Stimulated activated CD4-positive, alpha-beta T cell treated with anti-CD3 and anti-CD28 coated beads, Interleukin-4, amount 100 ng/mL, for 24 hours (primary cell): ENCODE data around the gene PHACTR4.
"Not testable (repeated sequence)": the region's sequence is repeated elsewhere in the genome, so short reads cannot be mapped to it uniquely, and the experiment has no call there.

Experiments
- DNase-seq: peaks from one replicate; pipeline ENCODE4 v3.0.0-alpha.2; 2020

Gene PHACTR4

GRCh38 chr1:28369371-28370238, at the start of gene PHACTR4:
Gene PHACTR4, plus strand, starts transcription at chr1:28369740. Its CDS starts 37,708 bp downstream, at chr1:28407448.
- DNase-seq: peak; percentile 85

- DNase-seq: no peak
Measured at GRCh38 chr1:28322194-28322593, 47.3 kb upstream of the PHACTR4 start.

DNA sequence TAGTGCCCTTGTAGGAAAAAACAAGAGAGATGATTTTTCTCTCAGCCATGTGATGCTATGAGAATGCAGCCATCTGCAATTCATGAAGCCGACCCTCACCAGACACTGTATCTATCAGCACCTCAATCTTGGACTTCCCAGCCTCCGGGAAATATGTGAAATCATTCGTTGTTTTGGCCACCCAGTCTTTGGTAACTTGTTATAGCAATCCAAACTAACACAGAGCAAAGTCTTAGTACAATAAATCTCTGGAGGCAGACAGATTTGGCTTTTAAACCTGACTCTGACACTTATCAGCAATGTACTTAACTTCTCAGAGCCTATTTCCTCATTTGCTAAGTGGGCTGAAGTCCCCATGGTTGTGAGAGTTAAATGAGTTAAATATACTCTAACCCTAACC, 45.8 kb upstream of the PHACTR4 start:
- DNase-seq: no peak

- no peak for DNase-seq
Measured at GRCh38 chr1:28326515-28326914, 43.0 kb upstream of the PHACTR4 start.

- no peak for DNase-seq
Measured at GRCh38 chr1:28326984-28327383, 42.6 kb upstream of the PHACTR4 start.

DNA sequence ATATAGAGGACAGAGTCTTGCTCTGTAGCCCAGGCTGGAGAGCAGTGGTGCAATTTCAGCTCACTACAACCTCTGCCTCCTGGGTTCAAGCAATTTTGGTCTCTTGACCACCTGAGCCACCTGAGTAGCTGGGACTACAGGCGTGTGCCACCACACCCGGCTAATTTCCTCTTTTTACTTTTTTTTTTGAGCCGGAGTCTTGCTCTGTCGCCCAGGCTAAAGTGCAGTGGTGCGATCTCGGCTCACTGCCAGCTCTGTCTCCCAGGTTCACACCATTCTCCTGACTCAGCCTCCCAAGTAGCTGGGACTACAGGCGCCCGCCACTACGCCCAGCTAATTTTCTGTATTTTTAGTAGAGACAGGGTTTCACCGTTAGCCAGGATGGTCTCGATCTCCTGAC, 42.1 kb upstream of the PHACTR4 start:
- not testable (repeated sequence) for DNase-seq

DNA sequence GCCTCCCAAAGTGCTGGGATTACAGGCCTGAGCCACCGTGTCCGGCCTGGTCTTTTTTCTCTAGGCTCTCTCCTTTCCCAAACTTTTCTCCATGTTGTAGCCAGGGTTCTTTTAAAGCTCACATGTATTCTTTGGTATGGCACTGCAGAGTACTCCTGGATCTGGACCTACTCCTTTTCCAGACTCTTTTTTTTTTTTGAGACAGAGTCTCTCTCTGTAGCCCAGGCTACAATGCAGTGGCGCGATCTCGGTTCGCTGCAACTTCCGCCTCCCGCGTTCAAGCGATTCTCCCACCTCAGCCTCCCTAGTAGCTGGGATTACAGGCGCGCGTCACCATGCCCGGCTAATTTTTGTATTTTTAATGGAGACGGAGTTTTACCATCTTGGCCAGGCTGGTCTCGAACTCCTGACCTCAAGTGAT, 41.3 kb upstream of the PHACTR4 start:
- no peak for DNase-seq

GRCh38 chr1:28329395-28330153, 40.0 kb upstream of the PHACTR4 start:
- DNase-seq: peak; percentile 48

GRCh38 chr1:28338897-28339296, 30.6 kb upstream of the PHACTR4 start:
- no peak for DNase-seq

DNA sequence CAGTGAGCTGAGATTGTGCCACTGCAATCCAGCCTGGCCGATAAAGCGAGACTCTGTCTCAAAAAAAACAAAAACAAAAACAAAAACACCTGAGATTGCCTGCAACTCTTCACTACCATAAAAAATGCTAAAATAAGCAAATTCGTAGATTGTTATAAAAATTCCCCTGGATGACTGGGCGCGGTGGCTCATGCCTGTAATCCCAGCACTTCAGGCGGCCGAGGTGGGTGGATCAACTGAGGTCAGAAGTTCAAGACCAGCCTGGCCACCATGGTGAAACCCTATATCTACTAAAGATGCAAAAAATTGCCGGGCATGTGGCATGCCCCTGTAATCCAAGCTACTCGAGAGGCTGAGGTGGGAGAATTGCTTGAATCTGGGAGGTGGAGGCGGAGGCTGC, 30.0 kb upstream of the PHACTR4 start:
- DNase-seq: no peak

DNA sequence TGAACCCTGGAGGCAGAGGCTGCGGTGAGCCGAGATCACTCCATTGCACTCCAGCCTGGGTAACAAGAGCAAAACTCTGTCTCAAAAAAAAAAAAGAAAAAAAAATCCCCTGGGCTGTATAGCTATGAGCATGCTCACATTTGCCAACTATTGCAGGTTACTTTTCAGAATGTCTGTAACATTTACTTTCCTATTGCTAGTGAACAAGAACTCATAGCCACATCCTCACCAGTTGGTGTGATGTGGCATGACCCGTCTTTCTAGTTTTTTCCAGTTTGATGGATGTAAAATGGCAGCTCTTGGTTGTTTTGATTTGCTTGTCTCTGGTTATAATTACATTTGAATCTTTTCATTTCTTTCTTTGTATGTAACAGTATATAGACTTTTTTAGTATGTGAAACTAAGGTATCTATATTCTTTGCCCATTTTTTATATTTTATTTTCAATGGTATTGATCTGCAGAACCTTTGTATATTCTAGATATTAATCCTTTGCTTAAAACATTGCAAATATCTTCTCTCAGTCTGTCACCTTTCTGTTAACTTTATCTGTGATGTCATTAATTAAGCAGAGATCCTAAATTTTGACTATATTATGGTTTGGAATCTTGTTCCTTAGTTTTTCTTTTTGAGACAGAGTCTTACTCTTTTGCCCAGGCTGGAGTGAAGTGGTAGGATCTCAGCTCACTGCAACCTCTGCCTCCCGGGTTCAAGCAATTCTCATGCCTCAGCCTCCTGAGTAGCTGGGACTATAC, 29.1 kb upstream of the PHACTR4 start:
- DNase-seq: no peak

- no peak for DNase-seq
Measured at GRCh38 chr1:28341591-28341990, 27.9 kb upstream of the PHACTR4 start.

- DNase-seq: no peak
Measured at GRCh38 chr1:28343405-28343804, 26.1 kb upstream of the PHACTR4 start.

- DNase-seq: not testable (repeated sequence)
Measured at GRCh38 chr1:28353248-28353810, 16.2 kb upstream of the PHACTR4 start.

- no peak for DNase-seq
Measured at GRCh38 chr1:28354121-28354520, 15.4 kb upstream of the PHACTR4 start.

DNA sequence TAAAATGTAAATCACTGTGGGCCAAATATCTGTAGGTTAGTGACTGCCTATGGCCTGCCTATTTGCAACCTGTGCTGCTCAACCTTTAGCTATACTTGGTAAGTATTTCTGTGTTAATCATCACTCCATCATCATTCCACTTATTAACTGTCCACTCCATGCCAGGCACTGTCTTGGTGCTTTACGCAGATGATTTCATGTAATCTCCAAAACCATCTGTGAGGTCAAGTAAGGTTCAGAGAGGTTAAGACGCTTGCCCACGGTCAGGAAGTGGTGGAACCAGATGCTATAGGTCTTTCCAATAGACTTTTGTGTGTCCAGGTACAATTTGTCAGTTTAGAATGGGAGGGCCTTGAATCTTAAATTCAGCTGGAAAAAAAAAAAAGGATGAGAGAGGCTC, 10.8 kb upstream of the PHACTR4 start:
- no peak for DNase-seq

- DNase-seq: peak; percentile 78
Measured at GRCh38 chr1:28359592-28360239, 9.8 kb upstream of the PHACTR4 start.

GRCh38 chr1:28364888-28365287, 4.7 kb upstream of the PHACTR4 start:
- DNase-seq: no peak

DNA sequence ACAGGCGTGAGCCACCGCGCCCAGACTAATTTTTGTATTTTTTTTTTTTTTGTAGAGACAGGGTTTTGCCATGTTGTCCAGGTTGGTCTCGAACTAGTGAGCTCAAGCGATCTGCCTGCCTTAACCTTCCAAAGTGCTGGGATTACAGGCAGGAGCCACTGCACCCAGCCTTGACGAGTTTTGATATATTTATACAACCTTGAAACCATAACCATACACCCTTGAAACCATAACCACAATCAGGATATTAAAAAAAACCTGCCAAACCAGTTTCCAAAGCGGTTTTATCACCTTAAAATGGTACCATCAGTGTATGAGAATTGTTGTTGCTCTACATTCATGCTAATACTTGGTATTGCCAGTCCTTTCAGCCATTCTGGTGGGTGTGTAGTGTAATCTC, 3.7 kb upstream of the PHACTR4 start:
- DNase-seq: no peak

DNA sequence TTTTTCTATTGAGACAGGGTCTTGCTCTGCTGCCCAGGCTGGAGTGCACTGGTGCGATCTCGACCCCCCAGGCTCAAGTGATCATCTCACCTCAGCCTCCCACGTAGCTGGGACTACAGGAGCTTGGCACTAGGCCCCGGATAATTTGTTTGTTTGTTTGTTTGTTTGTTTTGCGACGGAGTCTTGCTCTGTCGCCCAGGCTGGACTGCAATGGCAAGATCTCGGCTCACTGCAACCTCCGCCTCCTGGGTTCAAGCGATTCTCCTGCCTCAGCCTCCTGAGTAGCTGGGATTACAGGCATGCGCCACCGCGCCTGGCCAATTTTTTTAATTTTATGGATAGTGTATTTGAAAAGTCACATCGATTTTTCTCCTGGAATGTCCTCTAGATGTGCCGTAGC, 932 bp upstream of the PHACTR4 start:
- DNase-seq: not testable (repeated sequence)

DNA sequence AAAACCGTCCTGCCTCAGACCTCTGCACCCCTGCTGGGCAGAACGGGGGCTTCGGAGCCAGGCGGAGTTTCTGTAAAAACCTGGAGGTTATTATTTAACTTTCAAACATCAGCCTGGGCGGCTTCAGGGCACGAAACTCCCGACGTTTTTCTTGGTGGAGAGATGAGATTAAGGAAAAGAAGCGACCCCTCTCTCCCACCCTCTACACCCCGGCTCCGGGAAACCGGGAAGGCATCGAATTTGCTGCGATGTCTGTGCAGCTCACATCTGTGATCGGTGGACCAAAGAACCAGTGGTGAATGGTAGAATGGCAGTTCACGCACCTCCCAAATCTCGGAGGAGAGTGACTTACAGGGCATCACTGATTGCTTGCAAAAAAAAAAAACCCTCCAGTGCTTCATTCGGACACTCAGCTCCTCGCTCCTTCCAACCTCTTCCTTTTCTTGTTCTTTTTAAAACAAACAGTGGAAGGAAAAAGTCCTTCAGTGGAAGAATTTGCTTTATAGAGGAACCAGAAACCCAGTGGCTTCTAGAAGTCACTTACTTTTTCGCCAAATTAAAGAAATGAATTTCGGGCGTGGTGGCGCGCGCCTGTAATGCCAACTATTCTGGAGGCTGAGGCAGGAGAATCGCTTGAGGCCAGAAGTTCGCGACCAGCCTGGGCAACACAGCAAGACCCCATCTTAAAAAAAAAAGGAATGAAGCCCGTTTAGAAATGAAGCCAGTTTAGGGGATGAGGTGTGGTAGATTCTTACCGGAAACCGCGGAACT, 884 bp downstream of the PHACTR4 start:
- DNase-seq: peak; percentile 24

- DNase-seq: no peak
Measured at GRCh38 chr1:28371010-28371377, 1.5 kb downstream of the PHACTR4 start.
